ENCODE measurements around the gene KLK10.

KLK10 gene

GRCh38 chr19:51025809-51026553 is 6.5 kb upstream of the KLK10 start:
- H3K36me3 ChIP-seq (ENCODE audit: insufficient read depth, low read length): no peaks in the 10 kb centered on the region
- H3K27me3 ChIP-seq (ENCODE audit: control insufficient read depth in 1 of 2, insufficient read depth in 2 of 2, low read length in 2 of 2): peaks cover 11 to 21% of the 10 kb centered on the region in 2 donors
- H3K9ac ChIP-seq (ENCODE audit: low read length): no peak overlapping the region
- H3K9me3 ChIP-seq (ENCODE audit: low read length): no peaks in the 10 kb centered on the region
- H3K27ac ChIP-seq (ENCODE audit: low read depth, low read length): no peak overlapping the region
- H3K4me3 ChIP-seq (ENCODE audit: low read depth in 1 of 2, low read length in 2 of 2): no peak overlapping the region
- H3K4me1 ChIP-seq (ENCODE audit: insufficient read depth, low read length): no peaks in the 10 kb centered on the region

GRCh38 chr19:51025401-51025800 is 5.9 kb upstream of the KLK10 start:
- Histone ChIP-seq H3K9me3 (ENCODE audit: low read length) (no peaks in the 10 kb centered on the region), H3K36me3 (ENCODE audit: insufficient read depth, low read length) (no peaks in the 10 kb centered on the region), H3K4me3 (ENCODE audit: low read depth in 1 of 2, low read length in 2 of 2) (no peak overlapping the region), H3K9ac (ENCODE audit: low read length) (no peak overlapping the region), H3K27me3 (ENCODE audit: control insufficient read depth in 1 of 2, insufficient read depth in 2 of 2, low read length in 2 of 2) (peaks cover 11 to 22% of the 10 kb centered on the region in 2 donors), H3K4me1 (ENCODE audit: insufficient read depth, low read length) (no peaks in the 10 kb centered on the region), H3K27ac (ENCODE audit: low read depth, low read length) (no peak overlapping the region)

DNA sequence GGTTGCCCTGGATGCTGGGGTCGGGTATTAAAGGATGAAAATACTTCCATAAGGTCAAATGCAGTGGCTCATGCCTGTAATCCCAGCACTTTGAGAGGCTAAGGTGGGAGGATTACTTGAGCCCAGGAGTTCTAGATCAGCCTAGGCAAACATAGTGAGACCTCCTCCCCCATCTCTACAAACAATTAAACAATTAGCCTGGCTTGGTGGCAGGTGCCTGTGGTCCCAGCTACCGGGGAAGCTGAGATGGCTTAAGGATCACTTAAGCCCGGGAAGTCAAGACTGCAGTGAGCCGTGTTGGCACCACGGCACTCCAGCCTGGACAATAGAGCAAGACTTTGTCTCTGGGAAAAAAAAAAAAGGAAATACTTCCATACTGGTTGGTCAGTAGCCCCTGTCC is 5.4 kb upstream of the KLK10 start:
- Histone ChIP-seq H3K9ac (ENCODE audit: low read length) (no peak overlapping the region), H3K9me3 (ENCODE audit: low read length) (no peaks in the 10 kb centered on the region), H3K27ac (ENCODE audit: low read depth, low read length) (no peak overlapping the region), H3K27me3 (ENCODE audit: control insufficient read depth in 1 of 2, insufficient read depth in 2 of 2, low read length in 2 of 2) (peaks cover 11 to 26% of the 10 kb centered on the region in 2 donors), H3K4me3 (ENCODE audit: low read depth in 1 of 2, low read length in 2 of 2) (no peak overlapping the region), H3K4me1 (ENCODE audit: insufficient read depth, low read length) (no peaks in the 10 kb centered on the region), H3K36me3 (ENCODE audit: insufficient read depth, low read length) (no peaks in the 10 kb centered on the region)

- Histone ChIP-seq H3K4me1 (ENCODE audit: insufficient read depth, low read length) (no peaks in the 10 kb centered on the region), H3K9me3 (ENCODE audit: low read length) (no peaks in the 10 kb centered on the region), H3K4me3 (ENCODE audit: low read depth in 1 of 2, low read length in 2 of 2) (no peak overlapping the region), H3K36me3 (ENCODE audit: insufficient read depth, low read length) (no peaks in the 10 kb centered on the region), H3K27ac (ENCODE audit: low read depth, low read length) (no peak overlapping the region), H3K9ac (ENCODE audit: low read length) (no peak overlapping the region), H3K27me3 (ENCODE audit: control insufficient read depth in 1 of 2, insufficient read depth in 2 of 2, low read length in 2 of 2) (peaks cover 11 to 36% of the 10 kb centered on the region in 2 donors)
Observed at GRCh38 chr19:51023946-51024345, 4.4 kb upstream of the KLK10 start.

DNA sequence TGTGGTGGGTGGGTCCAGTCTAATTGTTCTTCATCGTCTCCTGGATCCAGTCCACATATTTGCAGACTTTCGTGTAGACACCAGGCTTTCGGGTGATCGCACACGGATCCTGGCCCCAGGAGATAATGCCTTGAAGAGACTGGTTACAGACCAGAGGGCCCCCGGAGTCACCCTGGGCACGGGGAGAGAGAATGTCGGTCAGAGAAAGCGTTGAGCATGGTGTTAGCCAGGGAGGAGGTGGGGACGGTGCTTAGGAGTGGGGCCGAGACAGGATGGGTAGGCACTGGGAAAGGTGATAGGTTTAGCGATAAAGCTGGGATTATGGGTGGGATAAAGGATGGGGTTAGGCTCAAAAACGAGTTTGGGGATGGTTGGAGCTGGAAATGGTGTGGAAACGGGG is 3.0 kb upstream of the KLK10 start:
- H3K4me1 ChIP-seq (ENCODE audit: insufficient read depth, low read length): no peaks in the 10 kb centered on the region
- H3K27me3 ChIP-seq (ENCODE audit: control insufficient read depth in 1 of 2, insufficient read depth in 2 of 2, low read length in 2 of 2): peaks cover 12 to 50% of the 10 kb centered on the region in 2 donors
- no peak overlapping the region for H3K27ac ChIP-seq (ENCODE audit: low read depth, low read length)
- no peak overlapping the region for H3K9ac ChIP-seq (ENCODE audit: low read length)
- no peaks in the 10 kb centered on the region for H3K36me3 ChIP-seq (ENCODE audit: insufficient read depth, low read length)
- no peaks in the 10 kb centered on the region for H3K9me3 ChIP-seq (ENCODE audit: low read length)
- H3K4me3 ChIP-seq (ENCODE audit: low read depth in 1 of 2, low read length in 2 of 2): no peak overlapping the region

DNA sequence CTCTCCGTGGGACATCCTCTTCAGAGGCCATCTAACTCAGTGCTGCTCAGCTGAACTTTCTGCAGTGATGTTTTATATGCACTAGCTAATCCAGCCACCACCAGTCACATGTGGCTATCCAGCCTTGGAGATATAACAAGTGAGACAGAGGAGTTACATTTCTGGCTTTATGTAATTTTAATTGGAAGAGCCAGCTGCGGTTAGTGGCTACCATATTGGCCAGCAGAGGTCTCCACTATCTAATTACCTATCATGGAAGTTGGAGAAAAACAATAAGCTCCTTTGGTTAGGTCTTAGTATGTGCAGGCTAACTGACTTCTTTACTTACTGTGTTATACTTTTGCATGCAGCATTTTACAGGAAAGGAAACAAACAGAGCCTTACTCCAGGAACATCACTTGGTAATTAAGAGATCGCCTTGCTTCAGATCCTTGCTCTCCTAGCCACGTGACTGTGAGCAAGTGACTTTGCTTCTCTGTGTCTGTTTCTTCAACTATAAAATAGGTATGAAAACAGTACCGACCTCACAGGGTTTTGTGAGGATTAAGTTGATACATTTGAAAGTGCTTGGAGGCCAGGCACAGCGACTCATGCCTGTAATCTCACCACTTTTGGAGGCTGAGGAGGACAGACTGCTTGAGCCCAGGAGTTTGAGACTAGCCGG is 1.6 kb upstream of the KLK10 start:
- Histone ChIP-seq H3K9me3 (ENCODE audit: low read length) (no peaks in the 10 kb centered on the region), H3K27me3 (ENCODE audit: control insufficient read depth in 1 of 2, insufficient read depth in 2 of 2, low read length in 2 of 2) (peaks cover 21 to 51% of the 10 kb centered on the region in 2 donors), H3K36me3 (ENCODE audit: insufficient read depth, low read length) (no peaks in the 10 kb centered on the region), H3K4me3 (ENCODE audit: low read depth in 1 of 2, low read length in 2 of 2) (no peak overlapping the region), H3K27ac (ENCODE audit: low read depth, low read length) (no peak overlapping the region), H3K9ac (ENCODE audit: low read length) (no peak overlapping the region), H3K4me1 (ENCODE audit: insufficient read depth, low read length) (no peaks in the 10 kb centered on the region)

DNA sequence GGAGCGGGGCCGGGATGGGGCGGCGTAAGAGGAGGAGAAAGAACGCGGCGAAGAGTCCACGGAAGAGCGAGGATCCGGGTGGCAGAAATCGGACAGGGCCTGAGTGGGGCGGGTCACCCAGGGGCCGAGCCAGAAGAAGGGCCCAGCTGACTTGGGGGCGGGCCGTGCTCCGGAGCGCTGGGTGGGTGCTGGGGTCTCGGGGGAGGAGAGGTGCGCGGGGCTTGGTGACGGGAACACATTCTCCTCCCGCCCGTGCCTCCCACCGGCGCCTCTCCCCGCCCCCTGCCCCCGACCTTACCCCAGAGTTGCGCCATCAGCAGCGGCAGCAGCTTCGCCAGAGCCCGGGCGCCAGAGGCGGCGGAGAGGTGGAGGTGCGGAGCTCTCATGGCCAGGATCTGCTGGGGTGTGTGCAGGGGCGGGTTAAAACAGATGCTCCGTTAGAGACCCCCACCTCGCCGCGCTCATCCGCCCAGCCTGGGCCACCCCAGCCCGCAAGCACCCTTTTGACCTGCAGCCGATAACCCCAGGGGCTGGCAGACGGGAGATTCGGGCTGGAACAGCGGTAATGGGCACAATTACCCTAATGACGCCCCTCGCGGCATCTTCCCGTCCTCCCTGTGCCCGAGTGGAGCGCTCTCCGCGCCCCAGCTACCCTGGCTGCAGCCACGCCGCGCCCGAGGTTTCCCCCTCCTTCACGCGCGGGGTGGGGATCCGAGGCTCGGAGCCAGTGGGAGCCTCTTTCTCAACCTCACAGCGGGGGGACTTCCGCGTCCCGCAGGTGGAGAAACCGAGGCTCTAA is 565 bp downstream of the KLK10 start:
- Histone ChIP-seq H3K4me3 (ENCODE audit: low read depth in 1 of 2, low read length in 2 of 2) (no peak overlapping the region), H3K9ac (ENCODE audit: low read length) (no peak overlapping the region), H3K27me3 (ENCODE audit: control insufficient read depth in 1 of 2, insufficient read depth in 2 of 2, low read length in 2 of 2) (peaks cover 22 to 58% of the 10 kb centered on the region in 2 donors), H3K36me3 (ENCODE audit: insufficient read depth, low read length) (no peaks in the 10 kb centered on the region), H3K9me3 (ENCODE audit: low read length) (no peaks in the 10 kb centered on the region), H3K4me1 (ENCODE audit: insufficient read depth, low read length) (no peaks in the 10 kb centered on the region), H3K27ac (ENCODE audit: low read depth, low read length) (no peak overlapping the region)

DNA sequence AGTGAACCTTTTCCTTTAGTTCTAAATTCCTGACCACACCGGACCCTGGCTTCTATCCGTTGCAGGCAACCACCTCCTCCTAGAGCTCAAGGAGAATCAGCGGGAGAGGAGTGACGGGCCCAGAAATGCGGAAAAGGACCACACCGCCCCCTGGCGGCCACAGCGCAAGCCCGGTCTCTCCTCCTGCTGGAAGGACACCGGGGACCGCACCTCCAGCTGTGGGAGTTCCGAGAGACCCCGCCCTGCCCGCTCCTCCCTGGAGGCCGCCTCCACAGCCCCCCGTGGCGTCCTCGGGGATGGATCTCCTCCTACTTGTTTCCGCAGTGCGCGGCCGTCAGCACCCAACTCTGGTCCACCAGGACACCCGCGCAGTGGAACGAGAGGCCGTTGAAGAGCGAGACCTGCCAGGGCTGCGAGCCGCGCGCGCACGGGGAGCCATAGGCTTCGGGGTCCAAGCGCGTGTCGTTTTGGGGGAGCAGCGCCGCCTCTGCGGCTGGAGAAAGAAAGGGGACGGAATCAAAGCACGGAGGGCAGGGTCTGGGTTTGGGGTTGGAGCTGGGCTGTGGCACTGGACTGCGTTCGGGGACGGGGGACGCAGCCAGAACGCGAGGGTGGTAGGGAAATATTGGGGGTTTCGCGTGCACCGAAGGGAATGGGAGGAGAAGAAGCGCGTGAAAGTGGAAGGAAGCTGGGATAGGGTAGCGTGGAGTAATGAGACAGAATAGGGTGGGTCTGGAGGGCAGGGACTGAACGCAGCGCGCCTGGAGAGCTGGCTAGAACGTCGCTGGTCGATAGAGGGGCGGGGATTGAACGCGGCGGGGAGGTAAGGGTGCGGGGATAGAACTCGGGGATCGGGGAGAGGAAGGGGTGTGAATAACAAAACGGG is 2.5 kb downstream of the KLK10 start:
- Histone ChIP-seq H3K4me1 (ENCODE audit: insufficient read depth, low read length) (no peaks in the 10 kb centered on the region), H3K27me3 (ENCODE audit: control insufficient read depth in 1 of 2, insufficient read depth in 2 of 2, low read length in 2 of 2) (peaks cover 17 to 62% of the 10 kb centered on the region in 2 donors), H3K4me3 (ENCODE audit: low read depth in 1 of 2, low read length in 2 of 2) (no peak overlapping the region), H3K27ac (ENCODE audit: low read depth, low read length) (no peak overlapping the region), H3K9ac (ENCODE audit: low read length) (no peak overlapping the region), H3K36me3 (ENCODE audit: insufficient read depth, low read length) (no peaks in the 10 kb centered on the region), H3K9me3 (ENCODE audit: low read length) (no peaks in the 10 kb centered on the region)

DNA sequence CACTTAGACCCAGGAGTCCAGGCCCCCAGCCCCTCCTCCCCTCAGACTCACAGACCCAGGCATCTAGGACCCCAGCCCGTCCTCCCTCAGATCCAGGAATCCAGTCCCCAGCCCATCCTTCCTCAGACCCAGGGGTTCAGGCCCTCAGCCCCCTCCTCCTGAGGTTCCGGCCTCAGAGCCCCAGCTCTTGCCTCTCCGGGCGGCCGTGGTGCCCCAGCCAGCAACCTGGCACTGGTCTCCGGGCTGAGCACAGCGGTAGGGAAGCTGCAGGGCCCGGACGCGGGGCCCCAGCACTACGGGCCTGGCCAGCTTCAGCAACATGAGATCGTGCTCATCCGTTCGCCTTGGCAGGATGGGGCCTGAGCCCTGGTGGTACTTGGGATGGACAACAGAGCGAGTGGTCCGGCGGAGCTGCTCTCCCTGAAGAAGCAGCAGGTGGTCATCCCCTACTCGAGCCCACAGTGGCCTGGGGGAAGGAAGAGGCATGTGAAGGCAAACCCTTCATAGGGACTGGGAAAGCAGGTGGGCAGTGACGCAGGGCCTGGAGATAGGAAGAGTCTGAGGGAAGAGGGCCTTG is 3.7 kb downstream of the KLK10 start:
- H3K9me3 ChIP-seq (ENCODE audit: low read length): no peaks in the 10 kb centered on the region
- H3K27me3 ChIP-seq (ENCODE audit: control insufficient read depth in 1 of 2, insufficient read depth in 2 of 2, low read length in 2 of 2): peaks cover 14 to 62% of the 10 kb centered on the region in 2 donors
- H3K27ac ChIP-seq (ENCODE audit: low read depth, low read length): no peak overlapping the region
- H3K9ac ChIP-seq (ENCODE audit: low read length): no peak overlapping the region
- H3K4me3 ChIP-seq (ENCODE audit: low read depth in 1 of 2, low read length in 2 of 2): no peak overlapping the region
- H3K4me1 ChIP-seq (ENCODE audit: insufficient read depth, low read length): no peaks in the 10 kb centered on the region
- no peaks in the 10 kb centered on the region for H3K36me3 ChIP-seq (ENCODE audit: insufficient read depth, low read length)

GRCh38 chr19:51014242-51014641 is 5.3 kb downstream of the KLK10 start:
- no peaks in the 10 kb centered on the region for H3K4me1 ChIP-seq (ENCODE audit: insufficient read depth, low read length)

More at GRCh38 chr19:51014242-51014641, 5.3 kb downstream of the KLK10 start:
- no peak overlapping the region for H3K9ac ChIP-seq (ENCODE audit: low read length)
- peaks cover 14 to 58% of the 10 kb centered on the region in 2 donors for H3K27me3 ChIP-seq (ENCODE audit: control insufficient read depth in 1 of 2, insufficient read depth in 2 of 2, low read length in 2 of 2)
- H3K36me3 ChIP-seq (ENCODE audit: insufficient read depth, low read length): no peaks in the 10 kb centered on the region
- H3K27ac ChIP-seq (ENCODE audit: low read depth, low read length): no peak overlapping the region
- no peak overlapping the region for H3K4me3 ChIP-seq (ENCODE audit: low read depth in 1 of 2, low read length in 2 of 2)
- no peaks in the 10 kb centered on the region for H3K9me3 ChIP-seq (ENCODE audit: low read length)
